Measurements from ENCODE around the gene RAB29. TPM values are rescaled to one million over a fixed set of nuclear protein-coding genes. Genes with fewer than 3 reads are reported as not detected.

Gene RAB29
- total and polyA plus RNA-seq, 11 donors = 6.5 to 26.0 (median 15.1) TPM

GRCh38 chr1:205741681-205742080 is 33.6 kb downstream of the RAB29 start:
- TF ChIP-seq, protein P1, sequence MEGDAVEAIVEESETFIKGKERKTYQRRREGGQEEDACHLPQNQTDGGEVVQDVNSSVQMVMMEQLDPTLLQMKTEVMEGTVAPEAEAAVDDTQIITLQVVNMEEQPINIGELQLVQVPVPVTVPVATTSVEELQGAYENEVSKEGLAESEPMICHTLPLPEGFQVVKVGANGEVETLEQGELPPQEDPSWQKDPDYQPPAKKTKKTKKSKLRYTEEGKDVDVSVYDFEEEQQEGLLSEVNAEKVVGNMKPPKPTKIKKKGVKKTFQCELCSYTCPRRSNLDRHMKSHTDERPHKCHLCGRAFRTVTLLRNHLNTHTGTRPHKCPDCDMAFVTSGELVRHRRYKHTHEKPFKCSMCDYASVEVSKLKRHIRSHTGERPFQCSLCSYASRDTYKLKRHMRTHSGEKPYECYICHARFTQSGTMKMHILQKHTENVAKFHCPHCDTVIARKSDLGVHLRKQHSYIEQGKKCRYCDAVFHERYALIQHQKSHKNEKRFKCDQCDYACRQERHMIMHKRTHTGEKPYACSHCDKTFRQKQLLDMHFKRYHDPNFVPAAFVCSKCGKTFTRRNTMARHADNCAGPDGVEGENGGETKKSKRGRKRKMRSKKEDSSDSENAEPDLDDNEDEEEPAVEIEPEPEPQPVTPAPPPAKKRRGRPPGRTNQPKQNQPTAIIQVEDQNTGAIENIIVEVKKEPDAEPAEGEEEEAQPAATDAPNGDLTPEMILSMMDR (IDR thresholded peaks at IDR 0.05) = no peak
- Histone ChIP-seq H3K9me3 (no peaks in the 10 kb centered on the region), H3K36me3 (peaks cover 0 to 22% (median 9%) of the 10 kb centered on the region in 9 donors), H3K4me1 (peaks cover 0 to 64% (median 36%) of the 10 kb centered on the region in 12 donors), H3K27me3 (no peaks in the 10 kb centered on the region), H3K27ac (no peak overlapping the region), H3K4me3 (no peak overlapping the region)
- WGBS, 4 donors = 24 to 47% (median 39%) methylated on average over 1 of the region's 1 CpG
- intact Hi-C loops (cut with DNase I) = no loop called here
- DNase-seq = no peak
- no peak for ATAC-seq

DNA sequence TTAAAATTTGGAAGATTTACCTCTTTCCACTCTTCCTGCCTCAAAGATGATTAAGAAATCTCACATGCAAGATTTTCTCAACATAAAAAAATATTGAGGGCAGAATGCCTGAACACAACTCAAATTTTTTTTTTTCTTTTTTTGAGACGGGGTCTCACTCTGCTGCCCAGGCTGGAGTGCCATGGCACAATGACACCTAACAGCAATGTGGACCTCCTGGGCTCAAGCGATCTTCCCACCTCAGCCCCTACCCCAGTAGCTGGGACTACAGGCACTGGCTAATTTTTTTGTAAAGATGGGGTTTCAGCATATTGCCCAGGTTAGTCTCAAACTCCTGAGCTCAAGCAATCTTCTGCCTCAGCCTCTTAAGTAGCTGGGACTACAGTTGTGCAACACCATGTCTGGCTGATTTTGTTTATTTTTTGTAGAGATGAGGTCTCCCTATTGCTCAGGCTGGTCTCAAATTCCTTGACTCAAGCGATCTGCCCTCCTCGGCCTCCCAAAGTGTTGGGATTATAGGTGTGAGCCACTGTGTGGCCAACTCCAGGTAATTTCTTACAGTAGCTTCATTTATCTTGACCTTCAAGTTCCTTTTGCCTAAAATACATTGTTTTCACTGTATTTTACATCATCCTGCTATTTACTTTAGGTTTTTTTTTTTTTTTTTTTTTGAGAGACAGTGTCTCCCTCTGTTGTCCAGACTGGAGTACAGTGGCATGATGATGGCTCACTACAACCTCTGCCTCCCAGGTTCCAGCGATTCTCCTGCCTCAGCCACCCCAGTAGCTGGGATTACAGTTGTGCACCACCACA is 35.7 kb downstream of the RAB29 start:
- peaks cover 0 to 46% (median 23%) of the 10 kb centered on the region in 12 donors for H3K4me1 ChIP-seq
- no peaks in the 10 kb centered on the region for H3K9me3 ChIP-seq

DNA sequence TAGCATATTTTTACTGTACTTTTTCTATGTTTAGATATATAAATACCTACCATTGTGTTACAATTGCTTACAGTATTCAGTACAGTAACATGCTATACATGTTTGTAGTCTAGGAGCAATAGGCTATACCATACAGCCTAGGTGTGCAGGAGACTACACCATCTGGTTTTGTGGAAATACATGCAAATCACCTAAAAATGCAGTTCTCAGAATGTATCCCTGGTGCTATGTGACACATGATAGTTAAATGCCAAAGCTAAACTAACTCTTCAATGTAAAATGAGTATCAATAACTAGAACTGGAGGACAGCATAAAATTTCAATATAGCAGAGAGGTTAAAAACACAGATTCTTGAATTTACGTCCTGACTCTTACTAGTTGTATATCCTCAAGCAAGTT is 40.1 kb downstream of the RAB29 start:
- Histone ChIP-seq H3K4me1 (peaks cover 0 to 35% (median 12%) of the 10 kb centered on the region in 12 donors), H3K36me3 (peaks cover 0 to 35% (median 26%) of the 10 kb centered on the region in 9 donors), H3K4me3 (no peak overlapping the region), H3K27me3 (no peaks in the 10 kb centered on the region), H3K27ac (no peak overlapping the region), H3K9me3 (no peaks in the 10 kb centered on the region)
- DNase-seq (no peak), ATAC-seq (no peak)
- TF ChIP-seq, protein P1 (IDR thresholded peaks at IDR 0.05) = no peak
- TF ChIP-seq POLR2A (IDR thresholded peaks at IDR 0.05) = no peak
- intact Hi-C loops (cut with DNase I) = no loop called here
- WGBS, 4 donors = 68 to 86% (median 77%) methylated on average over 1 of the region's 1 CpG

More for the DNA sequence above, 35.7 kb downstream of the RAB29 start:
- H3K36me3 ChIP-seq = peaks cover 0 to 39% (median 25%) of the 10 kb centered on the region in 9 donors
- intact Hi-C loops (cut with DNase I) = no loop called here
- no peaks in the 10 kb centered on the region for H3K27me3 ChIP-seq
- no peak for ATAC-seq
- TF ChIP-seq, protein P1 (IDR thresholded peaks at IDR 0.05) = peak in 1 of 12 donors; percentile 7
- TF ChIP-seq POLR2A (IDR thresholded peaks at IDR 0.05) = no peak
- H3K4me3 ChIP-seq = no peak overlapping the region
- 71 to 76% (median 75%) methylated on average over 5 of the region's 5 CpGs for WGBS, 4 donors
- H3K27ac ChIP-seq = no peak overlapping the region
- no peak for DNase-seq

GRCh38 chr1:205733438-205734175 is 41.7 kb downstream of the RAB29 start:
- WGBS, 4 donors = 75 to 82% (median 78%) methylated on average over 2 of the region's 2 CpGs

More at GRCh38 chr1:205733438-205734175, 41.7 kb downstream of the RAB29 start:
- intact Hi-C loops (cut with DNase I) = no loop called here
- Histone ChIP-seq H3K36me3 (peaks cover 0 to 39% (median 33%) of the 10 kb centered on the region in 9 donors), H3K27ac (no peak overlapping the region), H3K4me3 (no peak overlapping the region), H3K9me3 (no peaks in the 10 kb centered on the region), H3K4me1 (peaks cover 0 to 32% (median 15%) of the 10 kb centered on the region in 12 donors), H3K27me3 (no peaks in the 10 kb centered on the region)
- no peak for TF ChIP-seq POLR2A (IDR thresholded peaks at IDR 0.05)
- TF ChIP-seq, protein P1 (IDR thresholded peaks at IDR 0.05) = no peak
- ATAC-seq = no peak
- no peak for DNase-seq

Measured in heart left ventricle (tissue), 16 donors.